Body of pancreas (tissue), 4 donors: Measurements from ENCODE around the gene ARHGAP44.

Experiments
- CTCF ChIP-seq, 7 experiments: fragments of 450-650 bp in 4 of 7; fragments of 200-600 bp in 3 of 7; sonication (generic) in 3 of 7; IDR thresholded peaks; one replicate each; pipeline ENCODE4 v1.5.1; 2016 to 2019; ENCODE audit warnings: antibody characterized with exemption in 7 of 7
- POLR2A ChIP-seq, 3 donors: fragments of 450-650 bp; IDR thresholded peaks; one replicate each; pipeline ENCODE4 v1.6.1; 2016; ENCODE audit warnings: antibody characterized with exemption in 3 of 3, mild to moderate bottlenecking in 2 of 3

- TF ChIP-seq CTCF (IDR thresholded peaks at IDR 0.05) (no peak), POLR2A (IDR thresholded peaks at IDR 0.05) (no peak)
Observed at GRCh38 chr17:12806630-12807029, 17.3 kb downstream of the ARHGAP44 start.
